ENCODE measurements around the gene DYNLT2. TPM values are rescaled to one million over a fixed set of nuclear protein-coding genes. Genes with fewer than 3 reads are reported as not detected.
"Not testable (repeated sequence)": the region's sequence is repeated elsewhere in the genome, so short reads cannot be mapped to it uniquely, and the experiment has no call there.

Gene DYNLT2
- total RNA-seq, 1 donor from 2014 or later: 3.0 TPM

- H3K27me3 Mint-ChIP-seq (ENCODE audit: unreplicated experiment): no peaks in the 10 kb centered on the region
- no peaks in the 10 kb centered on the region for H3K9me3 Mint-ChIP-seq (ENCODE audit: unreplicated experiment)
- no peak for DNase-seq (ENCODE audit: extremely low spot score, unreplicated experiment)
- no peak for TF ChIP-seq CTCF (IDR thresholded peaks at IDR 0.05)
- no peak overlapping the region for H3K4me3 Mint-ChIP-seq (ENCODE audit: unreplicated experiment)
- H3K27ac Mint-ChIP-seq (ENCODE audit: unreplicated experiment): no peak overlapping the region
- peaks cover 18% of the 10 kb centered on the region for H3K4me1 Mint-ChIP-seq (ENCODE audit: unreplicated experiment)
- H3K36me3 Mint-ChIP-seq (ENCODE audit: unreplicated experiment): peaks cover 48% of the 10 kb centered on the region
These were observed 14.9 kb upstream of the DYNLT2 start for GRCh38 chr6:169766232-169766631.

GRCh38 chr6:169765789-169766188, 14.4 kb upstream of the DYNLT2 start:
- H3K27ac Mint-ChIP-seq (ENCODE audit: unreplicated experiment); DNase-seq (ENCODE audit: extremely low spot score, unreplicated experiment); H3K4me3 Mint-ChIP-seq (ENCODE audit: unreplicated experiment); H3K27me3 Mint-ChIP-seq (ENCODE audit: unreplicated experiment); H3K9me3 Mint-ChIP-seq (ENCODE audit: unreplicated experiment): not testable (repeated sequence)
- peaks cover 18% of the 10 kb centered on the region for H3K4me1 Mint-ChIP-seq (ENCODE audit: unreplicated experiment)
- peaks cover 53% of the 10 kb centered on the region for H3K36me3 Mint-ChIP-seq (ENCODE audit: unreplicated experiment)

- peak overlapping the region; percentile 58 for H3K27ac Mint-ChIP-seq (ENCODE audit: unreplicated experiment)
- no peaks in the 10 kb centered on the region for H3K27me3 Mint-ChIP-seq (ENCODE audit: unreplicated experiment)
- peaks cover 57% of the 10 kb centered on the region for H3K36me3 Mint-ChIP-seq (ENCODE audit: unreplicated experiment)
These were observed 12.5 kb upstream of the DYNLT2 start for GRCh38 chr6:169763881-169764280.

GRCh38 chr6:169763308-169763707, 11.9 kb upstream of the DYNLT2 start:
- peaks cover 18% of the 10 kb centered on the region for H3K4me1 Mint-ChIP-seq (ENCODE audit: unreplicated experiment)
- no peaks in the 10 kb centered on the region for H3K27me3 Mint-ChIP-seq (ENCODE audit: unreplicated experiment)
- no peak for TF ChIP-seq CTCF (IDR thresholded peaks at IDR 0.05)
- no peaks in the 10 kb centered on the region for H3K9me3 Mint-ChIP-seq (ENCODE audit: unreplicated experiment)
- H3K27ac Mint-ChIP-seq (ENCODE audit: unreplicated experiment): no peak overlapping the region
- H3K4me3 Mint-ChIP-seq (ENCODE audit: unreplicated experiment): no peak overlapping the region
- peaks cover 60% of the 10 kb centered on the region for H3K36me3 Mint-ChIP-seq (ENCODE audit: unreplicated experiment)
- DNase-seq (ENCODE audit: extremely low spot score, unreplicated experiment): no peak

More at GRCh38 chr6:169763881-169764280, 12.5 kb upstream of the DYNLT2 start:
- no peak overlapping the region for H3K4me3 Mint-ChIP-seq (ENCODE audit: unreplicated experiment)
- peaks cover 18% of the 10 kb centered on the region for H3K4me1 Mint-ChIP-seq (ENCODE audit: unreplicated experiment)
- TF ChIP-seq CTCF (IDR thresholded peaks at IDR 0.05): no peak
- H3K9me3 Mint-ChIP-seq (ENCODE audit: unreplicated experiment): no peaks in the 10 kb centered on the region
- DNase-seq (ENCODE audit: extremely low spot score, unreplicated experiment): no peak

- H3K4me1 Mint-ChIP-seq (ENCODE audit: unreplicated experiment): peaks cover 27% of the 10 kb centered on the region
- TF ChIP-seq CTCF (IDR thresholded peaks at IDR 0.05): no peak
- no peak overlapping the region for H3K27ac Mint-ChIP-seq (ENCODE audit: unreplicated experiment)
- no peaks in the 10 kb centered on the region for H3K27me3 Mint-ChIP-seq (ENCODE audit: unreplicated experiment)
- no peak overlapping the region for H3K4me3 Mint-ChIP-seq (ENCODE audit: unreplicated experiment)
- H3K9me3 Mint-ChIP-seq (ENCODE audit: unreplicated experiment): no peaks in the 10 kb centered on the region
- peaks cover 30% of the 10 kb centered on the region for H3K36me3 Mint-ChIP-seq (ENCODE audit: unreplicated experiment)
- DNase-seq (ENCODE audit: extremely low spot score, unreplicated experiment): no peak
These were observed 3.8 kb upstream of the DYNLT2 start for GRCh38 chr6:169755162-169755561.

- Mint-ChIP-seq H3K9me3 (ENCODE audit: unreplicated experiment) (peaks cover 4% of the 10 kb centered on the region), H3K4me1 (ENCODE audit: unreplicated experiment) (peaks cover 31% of the 10 kb centered on the region), H3K36me3 (ENCODE audit: unreplicated experiment) (peaks cover 6% of the 10 kb centered on the region), H3K4me3 (ENCODE audit: unreplicated experiment) (peak overlapping the region; percentile 99), H3K27ac (ENCODE audit: unreplicated experiment) (peak overlapping the region; percentile 94), H3K27me3 (ENCODE audit: unreplicated experiment) (no peaks in the 10 kb centered on the region)
- no peak for DNase-seq (ENCODE audit: extremely low spot score, unreplicated experiment)
- TF ChIP-seq CTCF (IDR thresholded peaks at IDR 0.05): no peak
These were observed 777 bp upstream of the DYNLT2 start for GRCh38 chr6:169752074-169752623.

Data from osteocyte (in vitro differentiated cells).